IPS DF 4.7 (cell line): ENCODE data around the gene BCAS3.

ENCODE experiments used
- DNase-seq: peaks from one replicate; pipeline ENCODE4 v3.0.0-alpha.2; 2013; ENCODE audit warnings: low spot score; ENCODE audit errors: extremely low read depth

BCAS3 gene

GRCh38 chr17:61393550-61393903 is 715.9 kb downstream of the BCAS3 start:
- no peak for DNase-seq

- DNase-seq, result no peak
These were observed 716.4 kb downstream of the BCAS3 start for GRCh38 chr17:61393904-61394629.

DNA sequence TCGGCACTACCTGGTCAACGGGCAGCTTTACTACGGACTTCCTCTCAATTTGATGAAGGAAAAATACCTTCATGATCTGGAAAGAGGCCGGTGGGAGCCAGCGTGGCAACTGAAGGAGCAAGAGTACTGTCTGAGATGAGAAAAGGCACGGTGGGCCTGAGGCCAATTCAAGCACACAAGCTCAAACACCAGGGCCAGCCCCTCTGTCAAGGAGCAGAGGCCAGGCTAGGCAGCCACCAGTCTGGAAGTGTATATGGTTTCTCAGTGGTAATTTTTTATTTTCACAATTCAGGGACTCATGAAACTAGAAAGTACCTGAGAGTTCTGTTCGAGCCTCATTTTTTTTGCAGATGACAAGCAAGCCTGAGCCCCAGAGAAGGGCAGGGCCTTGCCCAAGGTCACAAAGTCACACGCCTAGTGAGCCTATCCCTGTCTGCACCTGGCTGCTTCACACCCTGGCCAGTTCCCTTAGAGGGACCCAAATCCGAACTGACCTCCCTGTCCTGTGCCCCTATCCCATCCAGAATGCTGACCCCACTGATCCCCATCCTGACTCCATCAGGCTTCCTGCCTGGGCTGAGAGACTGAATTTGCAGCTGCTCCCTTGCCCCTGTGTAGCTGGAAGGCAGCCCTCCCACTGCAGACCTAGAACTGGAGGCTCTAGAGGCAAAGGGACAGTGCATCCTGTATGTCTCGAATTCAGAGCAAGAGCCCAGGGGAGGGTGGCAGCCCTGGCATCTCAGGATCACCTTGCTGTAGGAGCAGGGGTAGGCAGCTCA is 717.2 kb downstream of the BCAS3 start:
- DNase-seq, result no peak

GRCh38 chr17:61395409-61395982 is 717.8 kb downstream of the BCAS3 start:
- DNase-seq, result no peak

GRCh38 chr17:61395983-61396585 is 718.4 kb downstream of the BCAS3 start:
- no peak for DNase-seq

GRCh38 chr17:61396586-61397085 is 719.0 kb downstream of the BCAS3 start:
- no peak for DNase-seq

GRCh38 chr17:61397086-61397842 is 719.6 kb downstream of the BCAS3 start:
- no peak for DNase-seq

DNA sequence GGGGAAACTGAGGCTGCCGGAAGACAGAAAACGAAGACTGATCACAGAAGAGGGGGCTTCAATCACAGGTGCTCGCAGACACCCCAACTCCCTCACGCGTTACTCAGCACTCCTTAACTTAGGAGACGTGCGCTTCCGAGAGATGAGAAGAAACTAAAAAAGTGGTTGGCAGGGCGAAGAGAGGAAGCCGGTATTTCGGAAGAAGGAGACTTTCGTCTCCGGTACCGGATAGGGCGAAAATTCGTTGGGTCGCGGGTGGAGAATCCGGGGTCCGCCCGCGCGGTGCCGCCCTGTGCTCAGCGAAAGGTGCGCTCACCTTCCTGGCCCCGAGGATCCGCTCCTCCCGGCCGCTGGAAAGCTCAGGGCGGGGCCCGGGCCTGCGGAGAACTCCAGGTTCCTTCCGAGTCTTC is 721.1 kb downstream of the BCAS3 start:
- no peak for DNase-seq

DNA sequence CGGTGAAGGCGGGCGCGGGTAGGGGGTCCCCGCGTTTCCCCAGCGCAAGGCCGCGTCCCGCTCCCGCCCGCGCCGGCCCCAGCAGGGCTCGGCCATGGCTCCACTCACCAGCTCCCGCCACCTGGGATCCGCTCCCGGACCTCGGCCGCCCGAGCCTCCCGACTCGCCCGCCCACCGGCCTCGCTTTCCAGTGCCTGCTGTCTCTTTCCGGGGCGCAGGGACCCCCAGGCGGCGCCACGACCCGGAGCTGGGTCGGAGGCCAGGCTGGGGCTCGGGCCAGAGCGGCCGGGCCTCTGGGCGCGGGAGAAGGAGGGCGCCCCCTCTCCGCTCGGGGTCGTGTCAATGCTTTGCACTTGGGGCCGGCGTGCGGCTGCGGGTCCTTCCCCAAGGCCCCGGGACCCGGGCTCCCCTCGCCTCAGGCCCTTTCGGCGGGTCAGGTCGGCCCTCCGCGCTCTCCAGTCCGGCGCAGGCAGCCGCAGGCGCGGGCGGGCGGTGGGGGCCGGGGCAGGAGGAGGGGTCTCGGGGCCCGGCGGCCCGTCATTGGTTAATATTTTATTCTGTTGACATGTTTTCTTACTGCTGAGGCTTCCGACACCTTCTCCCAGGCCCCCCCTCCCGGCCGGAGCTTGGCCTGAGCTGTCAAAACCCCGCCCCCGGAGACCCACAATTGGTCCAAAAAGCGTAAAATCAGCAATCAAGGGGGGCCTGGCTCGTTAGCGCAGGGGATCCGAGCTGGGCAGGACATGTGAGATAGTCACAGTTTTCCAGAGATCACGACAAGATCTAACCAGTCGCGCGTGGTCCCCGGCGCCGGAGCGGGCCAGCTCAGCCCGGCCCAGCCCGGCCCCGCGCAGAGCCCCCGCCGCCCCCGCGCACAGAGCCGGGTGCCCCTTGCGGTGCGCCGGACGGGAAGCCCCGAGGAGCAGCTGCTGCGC is 721.7 kb downstream of the BCAS3 start, which contains the start of gene TBX2:
TSS of gene TBX2 (plus strand) at position 713 of the 935 bp plus-strand sequence. CDS start 334 bp downstream, outside the sequence.
- no peak for DNase-seq

- DNase-seq, result no peak
These were observed 722.5 kb downstream of the BCAS3 start for GRCh38 chr17:61400066-61400716.

- no peak for DNase-seq
These were observed 723.2 kb downstream of the BCAS3 start for GRCh38 chr17:61400717-61401388.

GRCh38 chr17:61401389-61402072 is 723.9 kb downstream of the BCAS3 start:
- DNase-seq, result no peak

- DNase-seq, result no peak
These were observed 724.5 kb downstream of the BCAS3 start for GRCh38 chr17:61402073-61402541.

DNA sequence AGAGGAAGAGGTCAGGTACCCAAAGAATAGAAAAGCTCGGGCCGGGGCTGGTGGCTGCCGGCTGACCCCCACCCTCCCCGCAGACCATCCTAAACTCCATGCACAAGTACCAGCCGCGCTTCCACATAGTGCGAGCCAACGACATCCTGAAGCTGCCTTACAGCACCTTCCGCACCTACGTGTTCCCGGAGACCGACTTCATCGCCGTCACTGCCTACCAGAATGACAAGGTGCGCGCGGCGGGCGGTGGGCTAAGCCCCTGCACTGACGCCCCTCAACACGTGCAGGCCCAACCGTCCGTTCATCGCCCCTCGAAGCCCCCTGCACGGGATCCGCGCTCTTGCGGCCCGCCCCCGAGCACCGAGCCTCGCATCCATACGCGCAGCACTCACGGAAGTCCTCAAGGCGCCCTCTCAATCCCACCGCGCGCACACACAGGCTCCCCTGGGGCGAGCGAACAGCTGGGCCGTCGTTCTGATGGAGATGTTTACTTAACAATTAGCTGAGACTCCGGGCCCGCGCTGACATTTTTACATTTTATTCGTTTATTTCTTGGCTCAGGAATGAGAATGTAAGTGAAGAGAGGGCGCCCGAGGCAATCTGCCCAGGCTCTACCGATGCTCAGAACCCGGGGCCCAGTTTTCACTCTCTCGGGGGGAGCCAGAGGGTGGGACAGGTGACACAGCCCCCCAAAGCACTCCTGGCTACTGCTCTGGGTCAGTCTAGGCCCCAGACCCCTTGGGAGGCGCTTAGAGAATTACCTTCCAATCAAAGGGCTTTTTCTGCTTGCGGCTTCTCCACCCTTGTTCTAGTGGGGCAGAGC is 725.5 kb downstream of the BCAS3 start:
- no peak for DNase-seq

GRCh38 chr17:61403801-61404662 is 726.4 kb downstream of the BCAS3 start:
- DNase-seq, result no peak

GRCh38 chr17:61404663-61404912 is 726.9 kb downstream of the BCAS3 start:
- no peak for DNase-seq
